Fibroblast of gingiva (primary cell): ENCODE results near the gene ZEB1.
"Not testable (repeated sequence)": the region's sequence is repeated elsewhere in the genome, so short reads cannot be mapped to it uniquely, and the experiment has no call there.

Source experiments
- DNase-seq: peaks from one replicate; pipeline ENCODE4 v3.0.0-alpha.2; 2011; ENCODE audit warnings: low read depth

The ZEB1 gene

DNA sequence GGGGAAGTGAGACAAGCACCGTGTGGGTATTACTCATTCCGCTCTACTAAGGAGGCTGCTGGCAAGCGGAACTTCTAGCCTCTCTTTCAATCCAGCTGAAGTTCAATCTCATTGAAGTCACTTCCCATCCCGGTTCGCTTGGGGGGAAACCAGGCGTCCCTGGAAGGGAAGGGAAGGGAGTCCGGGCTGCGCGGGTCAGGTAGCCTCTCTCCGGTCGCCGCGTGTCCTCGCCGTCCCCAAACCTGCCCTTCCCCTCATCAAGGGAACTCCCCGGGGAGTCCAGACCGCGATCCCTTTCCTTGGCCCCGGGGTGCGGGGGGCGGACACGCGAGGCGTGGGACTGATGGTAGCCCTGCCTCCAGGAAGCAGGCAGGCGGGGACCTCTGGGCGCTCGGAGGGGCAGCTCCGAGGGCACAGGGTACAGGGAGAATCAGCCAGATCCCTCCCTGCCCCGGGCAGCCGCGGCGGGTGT is 598 bp upstream of the ZEB1 start:
- DNase-seq, result peak; percentile 77

GRCh38 chr10:31319602-31320549 is 860 bp downstream of the ZEB1 start:
- no peak for DNase-seq

- DNase-seq, result peak; percentile 56
Observed at GRCh38 chr10:31320550-31321211, 1.7 kb downstream of the ZEB1 start.

DNA sequence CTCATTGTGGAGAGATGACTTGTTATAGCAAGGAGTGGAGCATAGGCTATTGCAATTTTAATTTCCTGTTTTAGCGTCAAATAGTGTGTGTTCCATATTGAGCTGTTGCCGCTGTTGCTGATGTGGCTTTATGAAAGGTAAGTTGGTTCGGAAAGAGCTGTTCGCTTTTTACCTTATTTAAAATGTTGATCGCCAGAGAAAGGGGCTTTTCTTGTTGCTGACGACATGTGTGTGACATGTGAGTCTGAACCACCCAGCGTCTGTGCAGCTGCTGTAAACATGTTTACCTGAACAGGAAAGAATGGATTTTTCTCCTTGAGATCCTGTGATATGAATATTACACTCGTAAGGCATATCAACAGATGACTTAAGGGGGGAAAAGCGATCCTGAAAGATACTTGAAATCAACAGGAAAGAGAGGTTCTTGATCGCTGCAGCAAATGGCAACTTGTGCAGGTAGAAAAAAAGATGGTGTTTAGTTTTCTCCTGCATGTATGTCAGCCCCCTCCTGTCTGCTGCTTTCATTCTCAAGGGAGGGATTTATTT is 2.5 kb downstream of the ZEB1 start:
- DNase-seq, result no peak

DNA sequence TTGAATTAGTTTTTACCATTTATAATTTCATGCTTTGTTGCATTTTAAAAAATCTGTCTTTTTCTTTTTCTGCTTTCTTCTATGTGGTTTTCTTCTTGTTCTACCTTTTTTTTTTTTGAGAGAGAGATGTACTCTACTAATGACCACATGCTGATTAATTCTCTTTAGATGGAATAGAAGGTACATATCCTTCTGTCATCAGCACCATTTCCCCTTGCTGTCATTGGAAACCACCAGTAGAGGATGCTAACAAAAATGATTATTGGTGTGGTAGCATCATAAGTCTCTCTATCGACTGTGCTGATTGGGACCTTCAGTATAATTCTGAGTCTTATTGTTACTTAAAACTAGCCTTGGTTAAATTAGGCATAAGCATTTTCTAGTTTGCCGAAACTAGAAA is 3.6 kb downstream of the ZEB1 start:
- DNase-seq, result peak; percentile 8

GRCh38 chr10:31340343-31340742 is 21.3 kb downstream of the ZEB1 start:
- no peak for DNase-seq

DNA sequence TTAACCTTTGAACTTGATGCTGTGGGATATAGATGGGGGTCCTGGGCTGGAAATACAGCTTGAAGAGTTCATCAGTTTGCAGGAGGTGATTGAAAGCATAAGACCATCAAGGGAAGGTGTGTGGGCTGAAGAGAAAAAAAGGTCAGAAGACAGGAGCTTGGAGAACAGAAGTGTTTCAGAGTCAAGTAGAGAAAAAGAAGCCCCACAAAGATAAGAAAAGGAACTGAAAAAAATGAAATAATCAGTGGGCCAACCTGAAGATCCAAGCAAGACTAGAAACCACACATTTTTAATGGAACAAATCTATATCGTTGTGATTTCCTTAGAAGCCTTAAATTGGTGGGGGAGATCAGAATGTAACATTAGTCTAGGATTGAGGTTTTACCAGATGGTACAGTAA is 22.5 kb downstream of the ZEB1 start:
- DNase-seq, result no peak

DNA sequence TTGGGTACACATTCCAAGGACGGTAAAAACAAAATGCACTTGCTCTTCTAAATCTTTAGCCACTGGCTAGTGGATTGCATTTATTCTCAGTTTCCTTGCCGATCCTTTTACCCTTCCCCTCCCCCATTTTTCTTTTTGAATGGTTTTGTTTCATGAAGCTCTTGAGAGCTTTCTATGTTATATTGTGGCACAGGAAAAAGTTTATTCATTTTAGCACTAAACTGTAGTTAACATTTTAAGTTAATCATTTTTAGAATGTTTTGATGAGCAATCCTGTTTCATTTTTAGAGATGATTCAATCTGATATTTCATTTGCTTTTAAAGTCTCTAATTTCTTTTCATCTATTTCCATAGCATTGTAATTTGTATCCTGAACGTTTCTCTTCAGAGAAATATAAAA is 24.0 kb downstream of the ZEB1 start:
- DNase-seq, result no peak

- DNase-seq, result no peak
Observed at GRCh38 chr10:31343551-31343950, 24.5 kb downstream of the ZEB1 start.

- no peak for DNase-seq
Observed at GRCh38 chr10:31345886-31346285, 26.9 kb downstream of the ZEB1 start.

DNA sequence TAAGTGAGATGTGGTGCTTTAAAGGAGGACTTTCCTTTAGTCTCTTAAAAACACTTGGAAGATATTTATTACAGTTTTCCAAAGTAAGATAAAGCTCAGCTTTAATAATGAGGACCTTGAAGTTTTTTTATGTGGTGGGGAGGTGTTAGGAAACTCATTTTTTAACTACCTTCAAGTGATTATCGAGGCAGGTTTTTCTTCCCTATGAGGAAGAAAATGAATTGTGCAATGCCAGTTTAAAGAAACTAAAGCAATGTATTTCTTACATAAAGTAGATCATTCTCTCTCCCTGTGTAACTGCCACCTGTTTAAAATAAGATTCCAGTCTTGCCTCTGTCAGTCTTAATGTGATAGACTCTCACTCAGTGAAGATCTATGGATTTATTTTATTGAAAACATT is 27.9 kb downstream of the ZEB1 start:
- DNase-seq, result no peak

DNA sequence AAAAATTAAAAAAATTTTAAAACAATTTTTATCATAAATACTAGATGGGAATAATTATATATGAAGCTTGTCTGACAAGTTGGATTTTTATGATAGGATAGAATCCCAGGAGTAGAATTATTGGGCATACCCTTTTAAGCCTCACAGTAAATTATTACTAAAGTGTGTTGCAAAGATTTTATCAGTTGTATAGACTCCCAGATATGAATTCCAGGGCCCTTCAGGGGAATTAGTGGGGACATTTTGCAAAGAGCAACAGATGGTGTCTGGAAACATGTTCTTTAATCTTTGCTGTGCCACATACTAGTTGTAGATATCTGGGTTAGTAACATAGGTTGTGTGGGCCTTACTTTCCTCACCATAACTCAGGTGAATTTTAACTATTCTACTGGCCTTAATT is 28.7 kb downstream of the ZEB1 start:
- no peak for DNase-seq

DNA sequence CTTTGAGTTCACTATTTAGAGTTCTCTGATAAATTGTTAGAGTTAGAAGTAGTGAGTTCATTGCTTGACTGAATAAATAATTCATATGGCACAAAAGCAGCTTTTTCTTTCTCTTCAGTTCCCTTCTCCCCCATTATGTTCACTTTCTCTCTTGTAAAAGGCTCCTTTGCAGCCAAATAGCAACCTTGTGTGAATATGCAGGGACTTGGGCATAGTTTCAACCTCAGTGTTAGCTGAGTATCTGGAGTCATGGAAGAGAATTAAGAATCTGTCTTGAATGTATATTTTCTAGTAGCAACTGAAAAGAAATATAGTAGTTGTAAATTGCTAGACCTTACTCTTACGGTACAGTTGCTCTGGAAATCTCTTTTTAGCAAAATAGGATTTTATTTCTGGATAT is 31.9 kb downstream of the ZEB1 start:
- no peak for DNase-seq

DNA sequence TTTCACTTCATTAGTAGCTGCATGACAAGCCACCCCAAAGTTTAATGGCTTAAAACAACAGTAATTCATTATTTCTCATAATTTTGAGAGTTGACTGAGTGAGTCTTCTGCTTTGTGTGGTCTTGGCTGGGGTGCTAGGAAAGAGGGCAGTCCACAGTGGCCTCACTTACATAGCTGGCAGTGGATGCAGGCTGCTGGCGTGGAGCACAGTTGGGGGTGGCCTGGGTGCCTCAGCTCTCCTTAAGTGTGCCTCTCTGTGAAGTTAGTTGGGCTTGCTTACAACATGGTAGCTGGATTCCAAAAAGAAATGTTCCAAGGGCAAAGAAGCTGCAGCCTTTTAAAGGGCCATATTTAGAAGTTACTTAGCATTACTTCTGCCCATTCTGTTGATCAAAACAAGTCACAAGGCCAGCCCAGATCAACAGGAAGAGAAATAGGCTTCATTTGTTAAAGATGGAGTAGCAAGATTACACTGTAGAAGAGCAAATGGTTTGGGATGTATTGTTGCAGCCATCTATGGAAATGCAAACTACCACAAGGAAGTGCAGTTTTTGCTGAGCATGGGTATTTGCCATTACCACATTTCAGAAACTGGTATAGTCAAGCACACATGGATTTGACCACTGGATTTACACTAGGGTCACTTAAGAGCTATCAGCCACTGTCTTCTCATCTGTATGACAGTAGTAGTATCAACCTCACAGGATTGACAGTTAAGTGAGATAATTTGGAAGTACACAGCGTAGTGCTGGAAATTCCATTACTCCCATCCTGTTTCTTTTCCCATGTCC is 33.6 kb downstream of the ZEB1 start:
- no peak for DNase-seq

GRCh38 chr10:31353574-31353973 is 34.6 kb downstream of the ZEB1 start:
- DNase-seq, result peak; percentile 19

DNA sequence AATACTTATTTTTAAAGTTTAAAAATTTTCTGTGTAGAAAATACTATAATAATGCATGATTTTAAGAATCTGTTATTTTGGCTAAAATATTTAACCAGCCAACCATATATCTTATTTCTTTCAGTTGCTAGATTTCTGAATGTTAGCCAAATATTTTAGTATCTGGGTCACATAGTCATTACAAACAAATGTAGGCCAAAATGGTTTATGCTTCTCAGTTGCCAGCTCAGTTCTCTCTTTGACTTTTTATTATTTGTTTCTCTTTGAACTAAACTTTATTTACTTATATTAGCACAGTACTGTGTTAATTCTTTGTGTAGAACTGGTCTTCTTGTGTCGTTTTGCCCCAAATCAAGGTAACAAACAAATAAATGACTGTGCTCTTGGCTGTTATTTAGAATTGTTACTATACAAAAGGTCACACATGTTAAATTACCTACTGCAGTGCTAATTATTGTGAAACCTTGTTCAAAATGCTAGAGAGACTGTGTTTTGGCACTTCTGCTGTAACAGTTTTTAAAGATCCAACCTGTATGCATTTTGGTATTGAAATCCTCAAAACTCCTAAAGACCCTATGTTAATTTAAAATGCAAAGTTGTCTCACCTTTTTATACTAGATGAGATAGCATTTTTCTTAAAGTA is 39.8 kb downstream of the ZEB1 start:
- peak; percentile 47 for DNase-seq

GRCh38 chr10:31359979-31360378 is 41.0 kb downstream of the ZEB1 start:
- peak; percentile 25 for DNase-seq

- not testable (repeated sequence) for DNase-seq
Observed at GRCh38 chr10:31361475-31361874, 42.5 kb downstream of the ZEB1 start.

DNA sequence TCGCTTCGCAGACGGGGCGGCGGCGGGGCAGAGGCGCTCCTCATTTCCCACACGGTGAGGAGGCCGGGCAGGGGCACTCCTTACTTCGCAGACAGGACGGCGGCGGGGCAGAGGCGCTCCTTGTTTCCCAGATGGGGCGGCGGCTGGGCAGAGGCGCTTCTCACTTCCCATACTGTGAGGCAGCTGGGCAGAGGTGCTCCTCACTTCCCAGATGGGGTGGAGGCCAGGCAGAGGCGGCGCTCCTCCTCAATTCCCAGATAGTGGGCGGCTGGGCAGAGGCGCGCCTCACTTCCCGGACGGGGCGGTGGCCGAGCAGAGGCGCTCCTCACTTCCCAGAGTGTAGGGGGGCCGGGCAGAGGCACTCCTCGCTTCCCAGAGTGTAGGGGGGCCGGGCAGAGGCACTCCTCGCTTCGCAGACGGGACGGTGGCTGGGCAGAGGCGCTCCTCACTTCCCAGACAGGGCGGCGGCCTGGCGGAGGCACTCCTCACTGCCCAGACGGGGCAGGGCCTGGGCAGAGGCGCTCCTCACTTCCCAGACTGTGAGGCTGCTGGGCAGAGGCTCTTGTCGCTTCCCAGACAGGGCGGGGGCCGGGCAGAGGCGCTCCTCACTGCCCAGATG is 43.1 kb downstream of the ZEB1 start:
- DNase-seq, result no peak

DNA sequence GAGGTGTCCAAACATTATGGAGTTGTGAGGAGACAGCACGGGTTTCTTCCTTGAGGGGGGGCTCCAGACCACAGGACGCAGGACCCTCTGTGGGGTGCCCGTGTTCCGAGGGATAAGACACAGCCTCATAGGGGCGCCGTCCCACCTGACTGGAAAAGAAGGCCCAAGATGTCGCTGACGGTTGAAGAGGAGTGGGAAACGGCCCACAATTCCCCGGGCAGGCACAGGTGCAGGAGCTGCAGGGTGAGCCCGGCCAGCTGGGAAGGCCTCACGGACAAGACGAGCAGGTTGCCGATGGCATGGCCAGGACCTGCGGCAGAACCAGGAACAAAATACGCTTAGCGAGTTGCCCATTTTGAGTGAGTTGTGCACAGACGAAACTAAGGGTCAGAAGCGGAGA is 44.7 kb downstream of the ZEB1 start:
- not testable (repeated sequence) for DNase-seq

- DNase-seq, result not testable (repeated sequence)
Observed at GRCh38 chr10:31364238-31364637, 45.2 kb downstream of the ZEB1 start.
